HepG2 (cell line): ENCODE measurements around the gene PTPRU. TPM values are rescaled to one million over a fixed set of nuclear protein-coding genes. Genes with fewer than 3 reads are reported as not detected.
A peak's percentile ranks its signal among the peaks of the same experiment; 100 is the strongest.

Experiments used
- AKAP8 ChIP-seq: sonication (generic); formaldehyde crosslinking; IDR thresholded peaks from 2 replicates; pipeline ENCODE4 v1.5.1; 2020; ENCODE audit warnings: mild to moderate bottlenecking, missing genetic modification reagents
- CEBPB ChIP-seq: IDR thresholded peaks from 2 replicates; pipeline ENCODE4 v1.6.1; 2011; ENCODE audit warnings: low read depth, low read length, improper control_type of control experiment, borderline replicate concordance
- CHD4 ChIP-seq: fragments of 200-600 bp; sonication (generic); IDR thresholded peaks from 2 replicates; pipeline ENCODE4 v1.7.0; 2017; ENCODE audit warnings: mild to moderate bottlenecking, low read length, borderline replicate concordance
- EP300 ChIP-seq, 3 experiments: sonication (generic) in 1 of 3; formaldehyde crosslinking in 1 of 3; IDR thresholded peaks; 2 replicates each; pipeline versions ENCODE4 v1.5.1 to v1.6.1; 2011 to 2020; ENCODE audit warnings: low read depth in 2 of 3, low read length in 2 of 3, borderline replicate concordance in 1 of 3, improper control_type of control experiment in 1 of 3, mild to moderate bottlenecking in 1 of 3, missing genetic modification reagents in 1 of 3, moderate library complexity in 1 of 3
- FOSL2 ChIP-seq: sonication (generic); formaldehyde crosslinking; IDR thresholded peaks from 2 replicates; pipeline ENCODE4 v1.4.0; 2020; ENCODE audit warnings: missing genetic modification reagents
- HES4 ChIP-seq: sonication (generic); formaldehyde crosslinking; IDR thresholded peaks from 2 replicates; pipeline ENCODE4 v1.9.0; 2021; ENCODE audit warnings: mild to moderate bottlenecking, missing genetic modification reagents, borderline replicate concordance
- HNRNPL ChIP-seq: fragments of 200-400 bp; formaldehyde crosslinking; IDR thresholded peaks from 2 replicates; pipeline ENCODE4 v1.6.1; 2017; ENCODE audit warnings: mild to moderate bottlenecking, low read depth, low read length
- KDM1A ChIP-seq: IDR thresholded peaks from 2 replicates; pipeline ENCODE4 v1.6.1; 2016; ENCODE audit warnings: missing compliant biosample characterization
- MTF2 ChIP-seq: sonication (generic); formaldehyde crosslinking; IDR thresholded peaks from 2 replicates; pipeline ENCODE4 v1.5.0; 2020; ENCODE audit warnings: missing genetic modification reagents, borderline replicate concordance
- NCOA5 ChIP-seq: sonication (generic); formaldehyde crosslinking; IDR thresholded peaks from 2 replicates; pipeline ENCODE4 v1.4.0; 2020; ENCODE audit warnings: missing genetic modification reagents
- NONO ChIP-seq, 2 experiments: fragments of 450-650 bp in 1 of 2; sonication (generic) in 1 of 2; formaldehyde crosslinking in 1 of 2; IDR thresholded peaks in 1 of 2; conservative IDR thresholded peaks in 1 of 2; 2 replicates each; pipeline versions ENCODE4 v1.6.1 to v1.8.0; 2017 to 2022; ENCODE audit warnings: mild to moderate bottlenecking in 1 of 2, missing genetic modification reagents in 1 of 2, moderate library complexity in 1 of 2
- RFX1 ChIP-seq: fragments of 450-650 bp; IDR thresholded peaks from 2 replicates; pipeline ENCODE4 v1.6.1; 2017
- TAF15 ChIP-seq: fragments of 200-400 bp; formaldehyde crosslinking; IDR thresholded peaks from one replicate; pipeline ENCODE4 v1.6.1; 2018; ENCODE audit warnings: mild to moderate bottlenecking, low read depth, low read length; ENCODE audit not compliant: poor library complexity, severe bottlenecking
- ZFP62 ChIP-seq: sonication (generic); formaldehyde crosslinking; IDR thresholded peaks from 2 replicates; pipeline ENCODE4 v1.4.0; 2020; ENCODE audit warnings: missing genetic modification reagents
- ZNF160 ChIP-seq: sonication (generic); formaldehyde crosslinking; IDR thresholded peaks from 2 replicates; pipeline ENCODE4 v1.8.0; 2022; ENCODE audit warnings: mild to moderate bottlenecking, inconsistent platforms, missing genetic modification reagents
- ZNF24 ChIP-seq: fragments of 450-650 bp; IDR thresholded peaks from 2 replicates; pipeline ENCODE4 v1.6.1; 2017; ENCODE audit warnings: antibody characterized with exemption, mild to moderate bottlenecking
- ZNF263 ChIP-seq: sonication (generic); formaldehyde crosslinking; IDR thresholded peaks from 2 replicates; pipeline ENCODE4 v1.4.0; 2020; ENCODE audit warnings: missing genetic modification reagents
- ZNF33B ChIP-seq: sonication (generic); formaldehyde crosslinking; IDR thresholded peaks from 2 replicates; pipeline ENCODE4 v1.5.1; 2020; ENCODE audit warnings: mild to moderate bottlenecking, missing genetic modification reagents
- ZNF572 ChIP-seq: sonication (generic); formaldehyde crosslinking; IDR thresholded peaks from 2 replicates; pipeline ENCODE4 v1.5.1; 2020; ENCODE audit warnings: mild to moderate bottlenecking, missing genetic modification reagents
- ZNF577 ChIP-seq: sonication (generic); formaldehyde crosslinking; IDR thresholded peaks from 2 replicates; pipeline ENCODE4 v1.4.0; 2020; ENCODE audit warnings: mild to moderate bottlenecking, low read depth, missing genetic modification reagents, borderline replicate concordance
- ZNF607 ChIP-seq: sonication (generic); formaldehyde crosslinking; IDR thresholded peaks from 2 replicates; pipeline ENCODE4 v1.5.1; 2020; ENCODE audit warnings: missing genetic modification reagents, mild to moderate bottlenecking, borderline replicate concordance
- ZNF629 ChIP-seq: sonication (generic); formaldehyde crosslinking; conservative IDR thresholded peaks from 2 replicates; pipeline ENCODE4 v1.5.0; 2020; ENCODE audit warnings: missing genetic modification reagents
- polyA plus RNA-seq, 8 experiments: library from polyadenylated mRNA; depleted of rRNA in 3 of 8; stranded (reverse) in 7 of 8; unstranded in 1 of 8; fragments of >200 nt; fragmentation: Illumina TruSeq in 4 of 8; extraction: Trizol in 4 of 8; gene quantifications; 2 replicates each; pipeline versions ENCODE4 v1.2.1 to v1.2.3, GENCODE V29; 2011 to 2016; ENCODE audit warnings: low read depth in 4 of 8, missing spikeins in 1 of 8, mixed read lengths in 1 of 8; ENCODE audit not compliant: insufficient read depth in 1 of 8
- total RNA-seq, 5 experiments: library from RNA; depleted of rRNA; stranded (reverse); fragments of >200 nt; fragmentation: Illumina TruSeq; extraction: Trizol; gene quantifications; 2 replicates each; pipeline ENCODE4 v1.2.3, GENCODE V29; 2016; ENCODE audit warnings: low read depth in 1 of 5
- TF ChIP-seq, protein P1 (sequence below): sonication (generic); formaldehyde crosslinking; IDR thresholded peaks from 2 replicates; pipeline ENCODE4 v1.5.1; 2020; ENCODE audit warnings: missing genetic modification reagents, mild to moderate bottlenecking, borderline replicate concordance
- TF ChIP-seq, protein P2 (sequence below): IDR thresholded peaks from 2 replicates; pipeline ENCODE4 v1.4.0; 2020; ENCODE audit warnings: mild to moderate bottlenecking, missing genetic modification reagents
- TF ChIP-seq, protein P3 (sequence below): IDR thresholded peaks from 2 replicates; pipeline ENCODE4 v1.6.1; 2016; ENCODE audit warnings: missing compliant biosample characterization, missing genetic modification reagents, borderline replicate concordance

Gene PTPRU
- total and polyA plus RNA-seq, 2 of the 13 experiments (the other 11 are each of a cell fraction or from before 2014, with no cell fraction given): 21.6 to 22.3 TPM

DNA sequence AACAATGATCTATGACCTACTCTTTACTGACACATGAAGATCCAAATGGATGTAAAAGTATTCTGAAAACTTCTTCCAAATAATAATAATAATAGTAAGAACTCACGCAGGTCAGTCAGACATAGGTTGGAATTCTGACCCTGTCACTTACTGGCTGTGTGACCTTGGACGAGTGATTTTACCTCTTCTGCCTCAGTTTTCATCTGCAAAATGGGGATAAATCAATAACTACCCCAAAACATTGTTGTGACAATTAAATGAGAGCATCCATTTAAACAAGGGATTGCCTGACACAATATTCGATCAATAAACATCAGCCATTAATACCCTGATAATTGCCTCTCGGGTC is 6.1 kb upstream of the PTPRU start (continued):
- no peak for TF ChIP-seq EP300 (IDR thresholded peaks at IDR 0.05; ENCODE audit: low read depth in 2 of 2, low read length in 2 of 2)
- no peak for TF ChIP-seq EP300 (CRISPR knock-in tag; IDR thresholded peaks at IDR 0.05; ENCODE audit: borderline replicate concordance)
- no peak for TF ChIP-seq ZNF160
- no peak for TF ChIP-seq MTF2 (CRISPR knock-in tag)
- no peak for TF ChIP-seq ZFP62
- TF ChIP-seq, protein P1, sequence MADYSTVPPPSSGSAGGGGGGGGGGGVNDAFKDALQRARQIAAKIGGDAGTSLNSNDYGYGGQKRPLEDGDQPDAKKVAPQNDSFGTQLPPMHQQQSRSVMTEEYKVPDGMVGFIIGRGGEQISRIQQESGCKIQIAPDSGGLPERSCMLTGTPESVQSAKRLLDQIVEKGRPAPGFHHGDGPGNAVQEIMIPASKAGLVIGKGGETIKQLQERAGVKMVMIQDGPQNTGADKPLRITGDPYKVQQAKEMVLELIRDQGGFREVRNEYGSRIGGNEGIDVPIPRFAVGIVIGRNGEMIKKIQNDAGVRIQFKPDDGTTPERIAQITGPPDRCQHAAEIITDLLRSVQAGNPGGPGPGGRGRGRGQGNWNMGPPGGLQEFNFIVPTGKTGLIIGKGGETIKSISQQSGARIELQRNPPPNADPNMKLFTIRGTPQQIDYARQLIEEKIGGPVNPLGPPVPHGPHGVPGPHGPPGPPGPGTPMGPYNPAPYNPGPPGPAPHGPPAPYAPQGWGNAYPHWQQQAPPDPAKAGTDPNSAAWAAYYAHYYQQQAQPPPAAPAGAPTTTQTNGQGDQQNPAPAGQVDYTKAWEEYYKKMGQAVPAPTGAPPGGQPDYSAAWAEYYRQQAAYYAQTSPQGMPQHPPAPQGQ (CRISPR knock-in tag): no peak
- TF ChIP-seq ZNF629 (CRISPR knock-in tag): peak; percentile 95
- no peak for TF ChIP-seq HNRNPL
- TF ChIP-seq NCOA5 (CRISPR knock-in tag): no peak
- TF ChIP-seq ZNF33B (CRISPR knock-in tag): no peak
- TF ChIP-seq ZNF572 (CRISPR knock-in tag): no peak
- TF ChIP-seq NONO (IDR thresholded peaks at IDR 0.05): no peak
- TF ChIP-seq NONO (CRISPR knock-in tag; conservative IDR thresholded peaks at IDR 0.05): no peak
- 0 out of 2 replicates have a peak, but pooled peaks have one; percentile 12 for TF ChIP-seq ZNF24
- TF ChIP-seq ZNF577 (CRISPR knock-in tag): no peak
- no peak for TF ChIP-seq RFX1
- TF ChIP-seq, protein P2, sequence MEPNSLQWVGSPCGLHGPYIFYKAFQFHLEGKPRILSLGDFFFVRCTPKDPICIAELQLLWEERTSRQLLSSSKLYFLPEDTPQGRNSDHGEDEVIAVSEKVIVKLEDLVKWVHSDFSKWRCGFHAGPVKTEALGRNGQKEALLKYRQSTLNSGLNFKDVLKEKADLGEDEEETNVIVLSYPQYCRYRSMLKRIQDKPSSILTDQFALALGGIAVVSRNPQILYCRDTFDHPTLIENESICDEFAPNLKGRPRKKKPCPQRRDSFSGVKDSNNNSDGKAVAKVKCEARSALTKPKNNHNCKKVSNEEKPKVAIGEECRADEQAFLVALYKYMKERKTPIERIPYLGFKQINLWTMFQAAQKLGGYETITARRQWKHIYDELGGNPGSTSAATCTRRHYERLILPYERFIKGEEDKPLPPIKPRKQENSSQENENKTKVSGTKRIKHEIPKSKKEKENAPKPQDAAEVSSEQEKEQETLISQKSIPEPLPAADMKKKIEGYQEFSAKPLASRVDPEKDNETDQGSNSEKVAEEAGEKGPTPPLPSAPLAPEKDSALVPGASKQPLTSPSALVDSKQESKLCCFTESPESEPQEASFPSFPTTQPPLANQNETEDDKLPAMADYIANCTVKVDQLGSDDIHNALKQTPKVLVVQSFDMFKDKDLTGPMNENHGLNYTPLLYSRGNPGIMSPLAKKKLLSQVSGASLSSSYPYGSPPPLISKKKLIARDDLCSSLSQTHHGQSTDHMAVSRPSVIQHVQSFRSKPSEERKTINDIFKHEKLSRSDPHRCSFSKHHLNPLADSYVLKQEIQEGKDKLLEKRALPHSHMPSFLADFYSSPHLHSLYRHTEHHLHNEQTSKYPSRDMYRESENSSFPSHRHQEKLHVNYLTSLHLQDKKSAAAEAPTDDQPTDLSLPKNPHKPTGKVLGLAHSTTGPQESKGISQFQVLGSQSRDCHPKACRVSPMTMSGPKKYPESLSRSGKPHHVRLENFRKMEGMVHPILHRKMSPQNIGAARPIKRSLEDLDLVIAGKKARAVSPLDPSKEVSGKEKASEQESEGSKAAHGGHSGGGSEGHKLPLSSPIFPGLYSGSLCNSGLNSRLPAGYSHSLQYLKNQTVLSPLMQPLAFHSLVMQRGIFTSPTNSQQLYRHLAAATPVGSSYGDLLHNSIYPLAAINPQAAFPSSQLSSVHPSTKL (CRISPR knock-in tag): no peak
- no peak for TF ChIP-seq FOSL2
- no peak for TF ChIP-seq CEBPB
- TF ChIP-seq ZNF263: no peak
- TF ChIP-seq ZNF607: no peak
- peak; percentile 91 for TF ChIP-seq CHD4
- TF ChIP-seq, protein P3, sequence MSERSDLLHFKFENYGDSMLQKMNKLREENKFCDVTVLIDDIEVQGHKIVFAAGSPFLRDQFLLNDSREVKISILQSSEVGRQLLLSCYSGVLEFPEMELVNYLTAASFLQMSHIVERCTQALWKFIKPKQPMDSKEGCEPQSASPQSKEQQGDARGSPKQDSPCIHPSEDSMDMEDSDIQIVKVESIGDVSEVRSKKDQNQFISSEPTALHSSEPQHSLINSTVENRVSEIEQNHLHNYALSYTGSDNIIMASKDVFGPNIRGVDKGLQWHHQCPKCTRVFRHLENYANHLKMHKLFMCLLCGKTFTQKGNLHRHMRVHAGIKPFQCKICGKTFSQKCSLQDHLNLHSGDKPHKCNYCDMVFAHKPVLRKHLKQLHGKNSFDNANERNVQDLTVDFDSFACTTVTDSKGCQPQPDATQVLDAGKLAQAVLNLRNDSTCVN: no peak
- no peak for TF ChIP-seq TAF15
- no peak for TF ChIP-seq AKAP8
- no peak for TF ChIP-seq HES4 (CRISPR knock-in tag)
- peak; percentile 74; the same call in 1 of the 2 replicates for TF ChIP-seq KDM1A
- TF ChIP-seq, all 625 proteins: peak for 7
